Measurements from ENCODE around the gene BRI3BP. TPM values are rescaled to one million over a fixed set of nuclear protein-coding genes. Genes with fewer than 3 reads are reported as not detected.

The BRI3BP gene
- total and polyA plus RNA-seq, 9 of the 15 experiments (the other 6 are each of a cell fraction or from before 2014, with no cell fraction given), result 12.3 to 25.0 (median 16.6) TPM

DNA sequence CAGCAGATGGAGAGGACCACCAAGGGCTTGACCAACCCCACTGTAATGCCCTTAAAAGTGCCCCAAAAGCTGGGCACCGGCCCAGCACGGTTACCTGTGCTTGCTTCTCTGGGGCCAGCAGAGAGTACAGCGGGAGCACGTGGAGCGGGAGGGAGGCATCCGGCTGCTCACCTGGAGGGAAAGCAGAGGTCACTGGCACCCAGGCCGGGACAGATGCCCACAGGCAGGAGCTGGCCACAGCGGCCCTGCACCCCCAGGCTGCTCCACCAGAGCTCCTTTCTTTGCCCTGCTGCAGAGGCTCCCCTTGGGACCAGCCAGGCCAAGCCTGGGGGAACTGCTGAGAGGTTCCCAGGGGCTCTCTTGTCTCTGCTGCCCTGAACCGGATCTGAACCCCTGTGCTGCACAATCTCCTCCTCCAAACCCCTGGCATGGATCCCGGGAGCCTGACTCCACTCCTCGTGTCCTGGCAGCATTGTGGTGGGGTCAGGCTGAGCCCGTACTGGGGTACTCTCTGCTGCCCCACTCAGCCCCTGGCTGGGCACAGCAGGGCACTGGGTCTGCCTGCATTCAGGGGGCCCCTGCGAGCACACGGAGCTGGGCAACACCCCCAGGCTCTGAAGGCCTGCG is 28.5 kb upstream of the BRI3BP start (continued):
- TF ChIP-seq, protein P1, sequence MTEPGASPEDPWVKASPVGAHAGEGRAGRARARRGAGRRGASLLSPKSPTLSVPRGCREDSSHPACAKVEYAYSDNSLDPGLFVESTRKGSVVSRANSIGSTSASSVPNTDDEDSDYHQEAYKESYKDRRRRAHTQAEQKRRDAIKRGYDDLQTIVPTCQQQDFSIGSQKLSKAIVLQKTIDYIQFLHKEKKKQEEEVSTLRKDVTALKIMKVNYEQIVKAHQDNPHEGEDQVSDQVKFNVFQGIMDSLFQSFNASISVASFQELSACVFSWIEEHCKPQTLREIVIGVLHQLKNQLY (CRISPR knock-in tag; conservative IDR thresholded peaks at IDR 0.05), result no peak
- TF ChIP-seq RAD21 (CRISPR knock-in tag; conservative IDR thresholded peaks at IDR 0.05 in 1 of 2, IDR thresholded peaks at IDR 0.05 in 1 of 2), result no peak
- TF ChIP-seq HDAC6 (IDR thresholded peaks at IDR 0.05; ENCODE audit: low read depth, low read length), result no peak
- TF ChIP-seq TAL1 (IDR thresholded peaks at IDR 0.05), result no peak
- no peak for TF ChIP-seq WHSC1 (IDR thresholded peaks at IDR 0.05; ENCODE audit: low read length)
- TF ChIP-seq ERF (CRISPR knock-in tag; IDR thresholded peaks at IDR 0.05), result no peak
- TF ChIP-seq, protein P2, sequence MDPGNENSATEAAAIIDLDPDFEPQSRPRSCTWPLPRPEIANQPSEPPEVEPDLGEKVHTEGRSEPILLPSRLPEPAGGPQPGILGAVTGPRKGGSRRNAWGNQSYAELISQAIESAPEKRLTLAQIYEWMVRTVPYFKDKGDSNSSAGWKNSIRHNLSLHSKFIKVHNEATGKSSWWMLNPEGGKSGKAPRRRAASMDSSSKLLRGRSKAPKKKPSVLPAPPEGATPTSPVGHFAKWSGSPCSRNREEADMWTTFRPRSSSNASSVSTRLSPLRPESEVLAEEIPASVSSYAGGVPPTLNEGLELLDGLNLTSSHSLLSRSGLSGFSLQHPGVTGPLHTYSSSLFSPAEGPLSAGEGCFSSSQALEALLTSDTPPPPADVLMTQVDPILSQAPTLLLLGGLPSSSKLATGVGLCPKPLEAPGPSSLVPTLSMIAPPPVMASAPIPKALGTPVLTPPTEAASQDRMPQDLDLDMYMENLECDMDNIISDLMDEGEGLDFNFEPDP (CRISPR knock-in tag; IDR thresholded peaks at IDR 0.05), result no peak
- TF ChIP-seq BACH1 (tag; IDR thresholded peaks at IDR 0.05), result no peak
- no peak for TF ChIP-seq ZNF24 (IDR thresholded peaks at IDR 0.05)
- TF ChIP-seq CAMTA2 (CRISPR knock-in tag; conservative IDR thresholded peaks at IDR 0.05), result no peak
- no peak for TF ChIP-seq SMARCA5 (IDR thresholded peaks at IDR 0.05)
- TF ChIP-seq, protein P3, sequence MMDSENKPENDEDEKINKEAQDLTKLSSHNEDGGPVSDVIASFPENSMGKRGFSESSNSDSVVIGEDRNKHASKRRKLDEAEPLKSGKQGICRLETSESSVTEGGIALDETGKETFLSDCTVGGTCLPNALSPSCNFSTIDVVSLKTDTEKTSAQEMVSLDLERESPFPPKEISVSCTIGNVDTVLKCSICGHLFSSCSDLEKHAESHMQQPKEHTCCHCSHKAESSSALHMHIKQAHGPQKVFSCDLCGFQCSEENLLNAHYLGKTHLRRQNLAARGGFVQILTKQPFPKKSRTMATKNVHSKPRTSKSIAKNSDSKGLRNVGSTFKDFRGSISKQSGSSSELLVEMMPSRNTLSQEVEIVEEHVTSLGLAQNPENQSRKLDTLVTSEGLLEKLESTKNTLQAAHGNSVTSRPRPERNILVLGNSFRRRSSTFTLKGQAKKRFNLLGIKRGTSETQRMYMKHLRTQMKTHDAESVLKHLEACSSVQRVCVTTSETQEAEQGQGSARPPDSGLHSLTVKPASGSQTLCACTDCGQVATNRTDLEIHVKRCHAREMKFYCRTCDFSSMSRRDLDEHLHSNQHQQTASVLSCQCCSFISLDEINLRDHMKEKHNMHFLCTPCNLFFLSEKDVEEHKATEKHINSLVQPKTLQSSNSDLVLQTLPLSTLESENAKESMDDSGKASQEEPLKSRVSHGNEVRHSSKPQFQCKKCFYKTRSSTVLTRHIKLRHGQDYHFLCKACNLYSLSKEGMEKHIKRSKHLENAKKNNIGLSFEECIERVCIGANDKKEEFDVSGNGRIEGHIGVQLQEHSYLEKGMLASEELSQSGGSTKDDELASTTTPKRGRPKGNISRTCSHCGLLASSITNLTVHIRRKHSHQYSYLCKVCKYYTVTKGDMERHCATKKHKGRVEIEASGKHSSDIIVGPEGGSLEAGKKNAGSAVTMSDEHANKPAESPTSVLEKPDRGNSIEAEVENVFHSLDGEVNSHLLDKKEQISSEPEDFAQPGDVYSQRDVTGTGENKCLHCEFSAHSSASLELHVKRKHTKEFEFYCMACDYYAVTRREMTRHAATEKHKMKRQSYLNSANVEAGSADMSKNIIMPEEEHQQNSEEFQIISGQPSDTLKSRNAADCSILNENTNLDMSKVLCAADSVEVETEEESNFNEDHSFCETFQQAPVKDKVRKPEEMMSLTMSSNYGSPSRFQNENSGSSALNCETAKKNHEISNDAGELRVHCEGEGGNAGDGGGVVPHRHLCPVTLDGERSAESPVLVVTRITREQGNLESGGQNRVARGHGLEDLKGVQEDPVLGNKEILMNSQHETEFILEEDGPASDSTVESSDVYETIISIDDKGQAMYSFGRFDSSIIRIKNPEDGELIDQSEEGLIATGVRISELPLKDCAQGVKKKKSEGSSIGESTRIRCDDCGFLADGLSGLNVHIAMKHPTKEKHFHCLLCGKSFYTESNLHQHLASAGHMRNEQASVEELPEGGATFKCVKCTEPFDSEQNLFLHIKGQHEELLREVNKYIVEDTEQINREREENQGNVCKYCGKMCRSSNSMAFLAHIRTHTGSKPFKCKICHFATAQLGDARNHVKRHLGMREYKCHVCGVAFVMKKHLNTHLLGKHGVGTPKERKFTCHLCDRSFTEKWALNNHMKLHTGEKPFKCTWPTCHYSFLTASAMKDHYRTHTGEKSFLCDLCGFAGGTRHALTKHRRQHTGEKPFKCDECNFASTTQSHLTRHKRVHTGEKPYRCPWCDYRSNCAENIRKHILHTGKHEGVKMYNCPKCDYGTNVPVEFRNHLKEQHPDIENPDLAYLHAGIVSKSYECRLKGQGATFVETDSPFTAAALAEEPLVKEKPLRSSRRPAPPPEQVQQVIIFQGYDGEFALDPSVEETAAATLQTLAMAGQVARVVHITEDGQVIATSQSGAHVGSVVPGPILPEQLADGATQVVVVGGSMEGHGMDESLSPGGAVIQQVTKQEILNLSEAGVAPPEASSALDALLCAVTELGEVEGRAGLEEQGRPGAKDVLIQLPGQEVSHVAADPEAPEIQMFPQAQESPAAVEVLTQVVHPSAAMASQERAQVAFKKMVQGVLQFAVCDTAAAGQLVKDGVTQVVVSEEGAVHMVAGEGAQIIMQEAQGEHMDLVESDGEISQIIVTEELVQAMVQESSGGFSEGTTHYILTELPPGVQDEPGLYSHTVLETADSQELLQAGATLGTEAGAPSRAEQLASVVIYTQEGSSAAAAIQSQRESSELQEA (IDR thresholded peaks at IDR 0.05; ENCODE audit: low read depth), result no peak
- TF ChIP-seq, protein P4, sequence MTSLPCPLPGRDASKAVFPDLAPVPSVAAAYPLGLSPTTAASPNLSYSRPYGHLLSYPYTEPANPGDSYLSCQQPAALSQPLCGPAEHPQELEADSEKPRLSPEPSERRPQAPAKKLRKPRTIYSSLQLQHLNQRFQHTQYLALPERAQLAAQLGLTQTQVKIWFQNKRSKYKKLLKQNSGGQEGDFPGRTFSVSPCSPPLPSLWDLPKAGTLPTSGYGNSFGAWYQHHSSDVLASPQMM (CRISPR knock-in tag; IDR thresholded peaks at IDR 0.05), result no peak
